ENCODE measurements around the gene ANKFN1.

Gene ANKFN1

GRCh38 chr17:56136301-56136700 lies 17.0 kb upstream of the ANKFN1 start:
- Histone ChIP-seq H3K4me3 (ENCODE audit: low read depth in 1 of 2, low read length in 1 of 2) (no peak overlapping the region), H3K36me3 (no peaks in the 10 kb centered on the region), H3K4me1 (ENCODE audit: control insufficient read depth in 1 of 2, insufficient read depth in 1 of 2, low read depth in 1 of 2, low read length in 1 of 2) (peaks cover 8 to 16% of the 10 kb centered on the region in 2 experiments), H3K9me3 (no peaks in the 10 kb centered on the region), H3K27me3 (no peaks in the 10 kb centered on the region), H3K27ac (no peak overlapping the region)
- no peak for TF ChIP-seq CTCF (IDR thresholded peaks at IDR 0.05)

- H3K9me3 ChIP-seq: no peaks in the 10 kb centered on the region
- peaks cover 8 to 26% of the 10 kb centered on the region in 2 experiments for H3K4me1 ChIP-seq (ENCODE audit: control insufficient read depth in 1 of 2, insufficient read depth in 1 of 2, low read depth in 1 of 2, low read length in 1 of 2)
- no peaks in the 10 kb centered on the region for H3K27me3 ChIP-seq
- no peak overlapping the region for H3K27ac ChIP-seq
- H3K4me3 ChIP-seq (ENCODE audit: low read depth in 1 of 2, low read length in 1 of 2): no peak overlapping the region
- no peaks in the 10 kb centered on the region for H3K36me3 ChIP-seq
- no peak for TF ChIP-seq CTCF (IDR thresholded peaks at IDR 0.05)
Measured at GRCh38 chr17:56141046-56141839, 12.0 kb upstream of the ANKFN1 start.

GRCh38 chr17:56142325-56142724 lies 10.9 kb upstream of the ANKFN1 start:
- Histone ChIP-seq H3K27me3 (no peaks in the 10 kb centered on the region), H3K4me1 (ENCODE audit: control insufficient read depth in 1 of 2, insufficient read depth in 1 of 2, low read depth in 1 of 2, low read length in 1 of 2) (peaks cover 8 to 26% of the 10 kb centered on the region in 2 experiments)

GRCh38 chr17:56142781-56143180 lies 10.5 kb upstream of the ANKFN1 start:
- H3K27me3 ChIP-seq: no peaks in the 10 kb centered on the region
- no peak overlapping the region for H3K4me3 ChIP-seq (ENCODE audit: low read depth in 1 of 2, low read length in 1 of 2)
- H3K4me1 ChIP-seq (ENCODE audit: control insufficient read depth in 1 of 2, insufficient read depth in 1 of 2, low read depth in 1 of 2, low read length in 1 of 2): peaks cover 8 to 26% of the 10 kb centered on the region in 2 experiments
- H3K36me3 ChIP-seq: no peaks in the 10 kb centered on the region
- no peak overlapping the region for H3K27ac ChIP-seq
- H3K9me3 ChIP-seq: no peaks in the 10 kb centered on the region
- no peak for TF ChIP-seq CTCF (IDR thresholded peaks at IDR 0.05)

More at GRCh38 chr17:56142325-56142724, 10.9 kb upstream of the ANKFN1 start:
- no peaks in the 10 kb centered on the region for H3K36me3 ChIP-seq
- no peak overlapping the region for H3K4me3 ChIP-seq (ENCODE audit: low read depth in 1 of 2, low read length in 1 of 2)
- TF ChIP-seq CTCF (IDR thresholded peaks at IDR 0.05): no peak
- no peaks in the 10 kb centered on the region for H3K9me3 ChIP-seq
- H3K27ac ChIP-seq: no peak overlapping the region

- no peak for TF ChIP-seq CTCF (IDR thresholded peaks at IDR 0.05)
- Histone ChIP-seq H3K27ac (no peak overlapping the region), H3K4me1 (ENCODE audit: control insufficient read depth in 1 of 2, insufficient read depth in 1 of 2, low read depth in 1 of 2, low read length in 1 of 2) (peaks cover 6 to 17% of the 10 kb centered on the region in 2 experiments), H3K4me3 (ENCODE audit: low read depth in 1 of 2, low read length in 1 of 2) (no peak overlapping the region), H3K9me3 (no peaks in the 10 kb centered on the region), H3K27me3 (no peaks in the 10 kb centered on the region), H3K36me3 (no peaks in the 10 kb centered on the region)
Measured at GRCh38 chr17:56144223-56144622, 9.1 kb upstream of the ANKFN1 start.
